Astrocyte (in vitro differentiated cells and primary cell): Measurements from ENCODE around the gene ZNRF2. TPM values are rescaled to one million over a fixed set of nuclear protein-coding genes. Genes with fewer than 3 reads are reported as not detected.
A peak's percentile ranks its signal among the peaks of the same experiment; 100 is the strongest.

Experiments
- DNase-seq: peaks from one replicate; pipeline ENCODE4 v3.0.0-alpha.2; 2010; ENCODE audit warnings: low read depth
- FAIRE-seq: peaks from 2 replicates; lab custom pipeline; 2011; peaks lifted over from hg19 to GRCh38; lab: Jason Lieb, UNC
- H2AFZ ChIP-seq: 2 replicates; pipeline ENCODE4 v1.6.0; 2012; ENCODE audit warnings: low read depth, low read length, inconsistent platforms
- H3K27ac ChIP-seq: 2 replicates; pipeline ENCODE4 v1.5.1; 2011; ENCODE audit warnings: low read depth, low read length, inconsistent platforms
- H3K27me3 ChIP-seq: 2 replicates; pipeline ENCODE4 v1.6.0; 2011; ENCODE audit warnings: low read length, inconsistent platforms; ENCODE audit not compliant: insufficient read depth
- H3K36me3 ChIP-seq: 2 replicates; pipeline ENCODE4 v1.5.1; 2011; ENCODE audit warnings: low read length, inconsistent platforms; ENCODE audit not compliant: insufficient read depth
- H3K4me1 ChIP-seq: 2 replicates; pipeline ENCODE4 v1.5.1; 2011; ENCODE audit warnings: low read length, inconsistent platforms; ENCODE audit not compliant: insufficient read depth
- H3K4me2 ChIP-seq: 2 replicates; pipeline ENCODE4 v1.6.0; 2012; ENCODE audit warnings: low read length, inconsistent platforms
- H3K4me3 ChIP-seq: 2 replicates; pipeline ENCODE4 v1.5.1; 2011; ENCODE audit warnings: low read depth, mild to moderate bottlenecking, low read length, inconsistent platforms; ENCODE audit not compliant: insufficient read depth
- H3K79me2 ChIP-seq: 2 replicates; pipeline ENCODE4 v1.6.0; 2012; ENCODE audit warnings: mild to moderate bottlenecking, low read length, inconsistent platforms; ENCODE audit not compliant: insufficient read depth
- H3K9ac ChIP-seq: 2 replicates; pipeline ENCODE4 v1.6.0; 2012; ENCODE audit warnings: mild to moderate bottlenecking, low read length, inconsistent platforms
- H3K9me3 ChIP-seq: 2 replicates; pipeline ENCODE4 v1.5.1; 2012; ENCODE audit warnings: low read depth, mild to moderate bottlenecking, low read length, inconsistent platforms; ENCODE audit not compliant: insufficient read depth
- H4K20me1 ChIP-seq: 2 replicates; pipeline ENCODE4 v1.6.0; 2012; ENCODE audit warnings: low read length, inconsistent platforms; ENCODE audit not compliant: insufficient read depth
- H3K27ac Mint-ChIP-seq: one replicate; pipeline ENCODE4 v1.8.0; 2021; ENCODE audit warnings: mild to moderate bottlenecking, mixed read lengths; ENCODE audit not compliant: unreplicated experiment
- H3K27me3 Mint-ChIP-seq: one replicate; pipeline ENCODE4 v1.8.0; 2021; ENCODE audit warnings: low read depth, mixed read lengths; ENCODE audit not compliant: unreplicated experiment
- H3K36me3 Mint-ChIP-seq: one replicate; pipeline ENCODE4 v1.8.0; 2021; ENCODE audit warnings: low read depth, mixed read lengths; ENCODE audit not compliant: unreplicated experiment
- H3K4me1 Mint-ChIP-seq: one replicate; pipeline ENCODE4 v1.8.0; 2021; ENCODE audit warnings: low read depth, mixed read lengths; ENCODE audit not compliant: unreplicated experiment
- H3K4me3 Mint-ChIP-seq: one replicate; pipeline ENCODE4 v1.8.0; 2021; ENCODE audit warnings: mild to moderate bottlenecking, moderate library complexity, mixed read lengths; ENCODE audit not compliant: unreplicated experiment
- H3K9me3 Mint-ChIP-seq: one replicate; pipeline ENCODE4 v1.8.0; 2021; ENCODE audit warnings: mild to moderate bottlenecking, mixed read lengths; ENCODE audit not compliant: unreplicated experiment
- CTCF ChIP-seq: IDR thresholded peaks from 2 replicates; pipeline ENCODE4 v1.5.1; 2011; ENCODE audit warnings: low read depth, mild to moderate bottlenecking, inconsistent platforms, low read length, moderate library complexity; ENCODE audit not compliant: insufficient read depth
- EZH2 ChIP-seq: IDR thresholded peaks from 2 replicates; pipeline ENCODE4 v1.6.1; 2012; ENCODE audit warnings: mild to moderate bottlenecking, low read length, inconsistent platforms; ENCODE audit not compliant: insufficient read depth
- total RNA-seq: library from RNA; stranded (reverse); gene quantifications from 2 replicates; pipeline ENCODE4 v1.2.1, GENCODE V29; 2021

ZNRF2 gene
- total RNA-seq, 1 donor from 2014 or later, result 9.9 TPM

GRCh38 chr7:30252885-30253795, 31.3 kb upstream of the ZNRF2 start:
- peaks cover 46% of the 10 kb centered on the region for H3K4me1 Mint-ChIP-seq
- peaks cover 1% of the 10 kb centered on the region for H3K27me3 ChIP-seq

GRCh38 chr7:30253796-30254165, 30.6 kb upstream of the ZNRF2 start:
- H3K9me3 ChIP-seq, result no peaks in the 10 kb centered on the region
- no peaks in the 10 kb centered on the region for H3K36me3 ChIP-seq
- H3K4me3 ChIP-seq, result no peak overlapping the region
- no peak for FAIRE-seq
- no peak for DNase-seq
- H3K27ac ChIP-seq, result no peak overlapping the region
- H4K20me1 ChIP-seq, result no peaks in the 10 kb centered on the region
- H3K27me3 Mint-ChIP-seq, result no peaks in the 10 kb centered on the region
- no peaks in the 10 kb centered on the region for H3K9me3 Mint-ChIP-seq
- H3K27me3 ChIP-seq, result no peaks in the 10 kb centered on the region
- no peak overlapping the region for H3K9ac ChIP-seq
- H3K4me2 ChIP-seq, result no peak overlapping the region
- H3K4me3 Mint-ChIP-seq, result no peak overlapping the region
- H3K4me1 ChIP-seq, result peaks cover 7% of the 10 kb centered on the region
- TF ChIP-seq EZH2 (no peak), CTCF (no peak)
- no peak overlapping the region for H2AFZ ChIP-seq
- peaks cover 44% of the 10 kb centered on the region for H3K4me1 Mint-ChIP-seq
- no peaks in the 10 kb centered on the region for H3K36me3 Mint-ChIP-seq
- H3K27ac Mint-ChIP-seq, result no peak overlapping the region
- no peaks in the 10 kb centered on the region for H3K79me2 ChIP-seq

More at GRCh38 chr7:30252885-30253795, 31.3 kb upstream of the ZNRF2 start:
- peak; percentile 37 for DNase-seq
- Histone ChIP-seq H3K27ac (no peak overlapping the region), H3K4me3 (no peak overlapping the region), H3K9ac (no peak overlapping the region), H3K4me2 (peak overlapping the region; percentile 45), H3K4me1 (peaks cover 7% of the 10 kb centered on the region), H2AFZ (no peak overlapping the region), H3K9me3 (no peaks in the 10 kb centered on the region), H3K79me2 (no peaks in the 10 kb centered on the region), H4K20me1 (no peaks in the 10 kb centered on the region), H3K36me3 (no peaks in the 10 kb centered on the region)
- no peak for TF ChIP-seq EZH2
- TF ChIP-seq CTCF, result no peak
- Mint-ChIP-seq H3K4me3 (no peak overlapping the region), H3K36me3 (no peaks in the 10 kb centered on the region), H3K27me3 (no peaks in the 10 kb centered on the region), H3K9me3 (no peaks in the 10 kb centered on the region), H3K27ac (peak overlapping the region; percentile 11)
- no peak for FAIRE-seq

- no peak overlapping the region for H3K9ac ChIP-seq
- no peaks in the 10 kb centered on the region for H4K20me1 ChIP-seq
- H3K4me3 ChIP-seq, result no peak overlapping the region
- no peaks in the 10 kb centered on the region for H3K79me2 ChIP-seq
- H3K4me1 ChIP-seq, result peaks cover 7% of the 10 kb centered on the region
- H3K27me3 ChIP-seq, result no peaks in the 10 kb centered on the region
- H3K9me3 ChIP-seq, result no peaks in the 10 kb centered on the region
- no peak overlapping the region for H3K27ac ChIP-seq
- no peak for TF ChIP-seq EZH2
- no peak for TF ChIP-seq CTCF
- Mint-ChIP-seq H3K36me3 (no peaks in the 10 kb centered on the region), H3K27ac (no peak overlapping the region), H3K4me1 (peaks cover 39% of the 10 kb centered on the region), H3K9me3 (no peaks in the 10 kb centered on the region), H3K4me3 (no peak overlapping the region), H3K27me3 (no peaks in the 10 kb centered on the region)
- no peak overlapping the region for H2AFZ ChIP-seq
- no peaks in the 10 kb centered on the region for H3K36me3 ChIP-seq
- H3K4me2 ChIP-seq, result no peak overlapping the region
- DNase-seq (no peak), FAIRE-seq (no peak)
Observed at GRCh38 chr7:30254248-30254647, 30.1 kb upstream of the ZNRF2 start.
